Measurements from ENCODE around the gene EIF2B4. TPM values are rescaled to one million over a fixed set of nuclear protein-coding genes. Genes with fewer than 3 reads are reported as not detected.

Gene EIF2B4
- 26.9 and 34.5 TPM in 2 replicates for total RNA-seq

GRCh38 chr2:27370026-27370815 lies at the start of gene EIF2B4, which contains the start of gene SNX17:
TSS of gene EIF2B4 (minus strand) at chr2:27370338. CDS start at chr2:27370314, 24 bp downstream.
TSS of gene SNX17 (plus strand) at chr2:27370616. CDS start at chr2:27370744, 128 bp downstream.

DNA sequence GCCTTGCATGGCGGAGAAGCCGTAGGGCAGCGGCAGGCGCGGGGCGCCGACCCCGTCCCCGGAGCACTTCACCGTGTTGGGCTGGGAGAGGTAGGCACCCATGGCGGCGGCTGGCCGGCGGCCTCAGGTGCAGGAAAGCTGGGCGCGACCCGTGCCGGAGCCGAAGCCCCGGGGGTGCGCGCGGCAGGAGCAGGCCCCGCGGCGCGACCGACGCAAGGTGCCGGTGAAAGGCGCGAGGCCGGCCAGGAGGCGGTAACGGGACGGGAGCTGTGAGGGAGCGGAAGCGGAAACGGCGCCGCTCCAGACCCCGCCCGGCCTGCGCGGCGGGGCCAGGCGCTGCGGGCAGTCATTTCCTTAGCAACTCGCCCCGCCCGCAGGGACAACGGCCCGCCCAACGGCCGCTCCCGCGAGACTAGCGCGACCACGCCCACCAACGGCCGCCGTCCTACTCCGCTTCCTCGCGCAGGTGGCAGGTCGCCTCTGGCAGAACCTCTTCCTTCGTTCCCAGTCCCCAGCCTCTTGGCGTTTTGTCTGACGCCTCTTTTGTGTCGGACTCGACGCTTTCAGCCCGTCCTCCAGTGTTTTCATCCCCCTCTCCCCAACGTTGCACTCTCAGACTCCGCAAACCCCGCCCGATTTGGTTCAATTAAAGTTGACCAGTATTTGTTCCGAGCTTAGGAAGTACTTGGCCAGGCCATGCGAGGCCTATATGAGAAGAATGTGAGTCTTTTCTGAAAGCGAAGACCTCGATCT lies 39.4 kb upstream of the EIF2B4 start, which contains the start of gene PPM1G:
TSS of gene PPM1G (minus strand) at position 271 of the 753 bp plus-strand sequence. CDS start at position 102, 169 bp downstream.

GRCh38 chr2:27380626-27381545 lies 10.7 kb upstream of the EIF2B4 start, which contains the start of gene ZNF513:
TSS of gene ZNF513 (minus strand) at chr2:27380734. CDS start at chr2:27380526, 208 bp downstream.

GRCh38 chr2:27356382-27357181 lies 13.6 kb downstream of the EIF2B4 start, which contains the start of gene GTF3C2:
TSS of gene GTF3C2 (minus strand) at chr2:27356764. CDS start at chr2:27343554, 13,210 bp downstream.

GRCh38 chr2:27322766-27323595 lies 47.2 kb downstream of the EIF2B4 start, which contains the start of gene MPV17:
TSS of gene MPV17 (minus strand) at chr2:27323097. CDS start at chr2:27322517, 580 bp downstream.

Other genes with a start within 250 kb of the EIF2B4 start
- gene ABHD1, start 246.5 kb downstream of the EIF2B4 start, total RNA-seq = under 0.01 TPM in 2 replicates
- gene PREB, start 235.7 kb downstream of the EIF2B4 start, total RNA-seq = 46.4 and 50.0 TPM in 2 replicates
- not detected in 2 replicates for gene PRR30, start 230.9 kb downstream of the EIF2B4 start, total RNA-seq
- gene TCF23, start 221.3 kb downstream of the EIF2B4 start, total RNA-seq = not detected in 2 replicates
- 140 and 237 TPM in 2 replicates for gene ATRAID, start 158.3 kb downstream of the EIF2B4 start, total RNA-seq
- 19.4 and 30.4 TPM in 2 replicates for gene SLC5A6, start 158.1 kb downstream of the EIF2B4 start, total RNA-seq
- gene CAD, start 153.0 kb downstream of the EIF2B4 start, total RNA-seq = 45.9 and 57.2 TPM in 2 replicates
- 0.66 and 0.87 TPM in 2 replicates for gene SLC30A3, start 107.3 kb downstream of the EIF2B4 start, total RNA-seq
- gene DNAJC5G, start 94.9 kb downstream of the EIF2B4 start, total RNA-seq = not detected in 2 replicates
- 0.33 and 0.37 TPM in 2 replicates for gene TRIM54, start 87.9 kb downstream of the EIF2B4 start, total RNA-seq
- 0.22 and 1.00 TPM in 2 replicates for gene UCN, start 61.9 kb downstream of the EIF2B4 start, total RNA-seq
- 48.6 and 95.3 TPM in 2 replicates for gene MPV17, start 47.2 kb downstream of the EIF2B4 start, total RNA-seq
- gene GTF3C2, start 13.6 kb downstream of the EIF2B4 start, total RNA-seq = 19.6 and 24.0 TPM in 2 replicates
- 149 and 170 TPM in 2 replicates for gene SNX17, start 278 bp upstream of the EIF2B4 start, total RNA-seq
- gene ZNF513, start 10.4 kb upstream of the EIF2B4 start, total RNA-seq = 9.0 and 11.1 TPM in 2 replicates
- 77.2 and 144 TPM in 2 replicates for gene PPM1G, start 39.3 kb upstream of the EIF2B4 start, total RNA-seq
- gene NRBP1, start 58.3 kb upstream of the EIF2B4 start, total RNA-seq = 106 and 128 TPM in 2 replicates
- not detected in 2 replicates for gene KRTCAP3, start 72.0 kb upstream of the EIF2B4 start, total RNA-seq
- gene IFT172, start 119.4 kb upstream of the EIF2B4 start, total RNA-seq = 40.7 and 41.4 TPM in 2 replicates
- gene FNDC4, start 124.9 kb upstream of the EIF2B4 start, total RNA-seq = 15.6 and 16.6 TPM in 2 replicates
- gene GCKR, start 126.5 kb upstream of the EIF2B4 start, total RNA-seq = 0.12 and 0.22 TPM in 2 replicates
- 27.1 and 33.2 TPM in 2 replicates for gene ZNF512, start 212.7 kb upstream of the EIF2B4 start, total RNA-seq